ENCODE data around the gene SPOPL.

SPOPL gene

GRCh38 chr2:138602166-138602460, 100.5 kb downstream of the SPOPL start:
- DNase-seq: no peak

- DNase-seq: no peak
These were observed 106.2 kb downstream of the SPOPL start for GRCh38 chr2:138607746-138608145.

GRCh38 chr2:138609446-138609845, 107.9 kb downstream of the SPOPL start:
- no peak for DNase-seq

GRCh38 chr2:138610201-138610953, 108.8 kb downstream of the SPOPL start:
- DNase-seq: no peak

GRCh38 chr2:138615257-138615656, 113.7 kb downstream of the SPOPL start:
- peak; percentile 40 for DNase-seq

- DNase-seq: no peak
These were observed 115.5 kb downstream of the SPOPL start for GRCh38 chr2:138617026-138617425.

GRCh38 chr2:138618971-138619370, 117.4 kb downstream of the SPOPL start:
- DNase-seq: no peak

GRCh38 chr2:138620431-138620830, 118.9 kb downstream of the SPOPL start:
- DNase-seq: no peak

GRCh38 chr2:138621139-138621538, 119.6 kb downstream of the SPOPL start:
- no peak for DNase-seq

- no peak for DNase-seq
These were observed 121.0 kb downstream of the SPOPL start for GRCh38 chr2:138622613-138623012.

All from fibroblast of skin of abdomen (primary cell).